Gastroesophageal sphincter (tissue), 4 donors: ENCODE results near the gene ZNF165. TPM values are rescaled to one million over a fixed set of nuclear protein-coding genes. Genes with fewer than 3 reads are reported as not detected.
A peak's percentile ranks its signal among the peaks of the same experiment; 100 is the strongest.
"Not testable (repeated sequence)": the region's sequence is repeated elsewhere in the genome, so short reads cannot be mapped to it uniquely, and the experiment has no call there.

Experiments used
- ATAC-seq: fragments of 150-250 bp; one replicate; pipeline ENCODE4 v1.9.1; 2016; ENCODE audit warnings: mild to moderate bottlenecking, moderate library complexity
- H3K27ac ChIP-seq, 4 donors: fragments of 200-600 bp; sonication (generic) in 3 of 4; 1 replicate in 3 of 4; 2 replicates in 1 of 4; pipeline ENCODE4 v1.5.1; 2016 to 2019
- H3K27me3 ChIP-seq: fragments of 200-600 bp; sonication (generic); one replicate; pipeline ENCODE4 v1.5.1; 2019
- H3K36me3 ChIP-seq, 2 donors: fragments of 200-600 bp; sonication (generic); one replicate each; pipeline ENCODE4 v1.5.1; 2019; ENCODE audit warnings: control low read depth in 1 of 2
- H3K4me1 ChIP-seq, 3 donors: fragments of 200-600 bp; sonication (generic); 1 replicate in 2 of 3; 2 replicates in 1 of 3; pipeline ENCODE4 v1.5.1; 2016 to 2019; ENCODE audit warnings: control low read depth in 2 of 3
- H3K4me3 ChIP-seq, 2 donors: fragments of 200-600 bp; sonication (generic); one replicate each; pipeline ENCODE4 v1.5.1; 2019; ENCODE audit warnings: mild to moderate bottlenecking in 1 of 2, moderate library complexity in 1 of 2
- H3K9me3 ChIP-seq, 3 donors: fragments of 200-600 bp; sonication (generic); one replicate each; pipeline ENCODE4 v1.5.1; 2017 to 2019; ENCODE audit warnings: control low read depth in 2 of 3
- CTCF ChIP-seq, 4 experiments: fragments of 200-600 bp in 2 of 4; fragments of 450-650 bp in 2 of 4; sonication (generic) in 1 of 4; IDR thresholded peaks; one replicate each; pipeline ENCODE4 v1.5.1; 2017 to 2019; ENCODE audit warnings: antibody characterized with exemption in 4 of 4, mild to moderate bottlenecking in 2 of 4, moderate library complexity in 2 of 4
- EP300 ChIP-seq: sonication (generic); formaldehyde crosslinking; IDR thresholded peaks from one replicate; pipeline ENCODE4 v1.6.1; 2017; ENCODE audit warnings: antibody characterized with exemption, mild to moderate bottlenecking
- POLR2A ChIP-seq, 2 donors: fragments of 450-650 bp; IDR thresholded peaks; one replicate each; pipeline ENCODE4 v1.6.1; 2017; ENCODE audit warnings: antibody characterized with exemption in 2 of 2, mild to moderate bottlenecking in 2 of 2, moderate library complexity in 1 of 2
- POLR2AphosphoS5 ChIP-seq: sonication (generic); formaldehyde crosslinking; IDR thresholded peaks from one replicate; pipeline ENCODE4 v1.6.1; 2017; ENCODE audit warnings: antibody characterized with exemption
- WGBS, 2 donors: methylation state at CpG; one replicate each; pipeline ENCODE4 v1.1.5; 2018; ENCODE audit warnings: low coverage in 1 of 2; 5-methylcytosine and 5-hydroxymethylcytosine counted together
- total RNA-seq, 4 donors: library from RNA; depleted of rRNA; stranded (reverse); fragments of >200 nt; gene quantifications; one replicate each; pipeline ENCODE4 v1.1.0, GENCODE V29; 2016

Gene ZNF165
- 1 to 10 TPM in 1 of 4 donors, under 1 TPM in 3; 0.77 to 1.6 (median 0.80) TPM for total RNA-seq

GRCh38 chr6:28080381-28080630, at the start of gene ZNF165:
ZNF165 (plus strand) TSS chr6:28080568; CDS start chr6:28085481, 4,913 bp downstream.
- H3K36me3 ChIP-seq, H3K9me3 ChIP-seq, H3K27me3 ChIP-seq, ATAC-seq: not testable (repeated sequence)
- Histone ChIP-seq H3K4me3 (peak within 1 kb of the TSS; percentile 71 to 92), H3K27ac (peak within 1 kb of the TSS; percentile 84 to 91 (median 87)), H3K4me1 (peaks cover 0 to 13% (median 3%) of the 10 kb centered on the region in 3 donors)
- WGBS, 2 donors: 2 to 3% methylated on average over 13 to 14 of the region's 15 CpGs

GRCh38 chr6:28053584-28053983, 26.8 kb upstream of the ZNF165 start:
- 75 to 89% methylated on average over 2 to 4 of the region's 4 CpGs for WGBS, 2 donors
- Histone ChIP-seq H3K4me3 (no peak overlapping the region), H3K27ac (no peak overlapping the region), H3K27me3 (peaks cover 27% of the 10 kb centered on the region), H3K4me1 (no peaks in the 10 kb centered on the region), H3K9me3 (no peaks in the 10 kb centered on the region), H3K36me3 (no peaks in the 10 kb centered on the region)
- ATAC-seq: no peak
- TF ChIP-seq EP300: no peak
- TF ChIP-seq POLR2AphosphoS5: no peak
- TF ChIP-seq POLR2A (IDR thresholded peaks at IDR 0.05): no peak
- TF ChIP-seq CTCF (IDR thresholded peaks at IDR 0.05): no peak

- TF ChIP-seq POLR2A (IDR thresholded peaks at IDR 0.05) (no peak), CTCF (IDR thresholded peaks at IDR 0.05) (no peak), POLR2AphosphoS5 (no peak)
- H3K36me3 ChIP-seq: no peaks in the 10 kb centered on the region
- peaks cover 31% of the 10 kb centered on the region for H3K27me3 ChIP-seq
- no peaks in the 10 kb centered on the region for H3K9me3 ChIP-seq
- 0 to 25% methylated on average over 1 to 2 of the region's 2 CpGs for WGBS, 2 donors
- no peak overlapping the region for H3K4me3 ChIP-seq
- no peak for ATAC-seq
- no peaks in the 10 kb centered on the region for H3K4me1 ChIP-seq
- no peak overlapping the region for H3K27ac ChIP-seq
These were observed 20.0 kb upstream of the ZNF165 start for GRCh38 chr6:28060405-28060804.

GRCh38 chr6:28064272-28064671, 16.1 kb upstream of the ZNF165 start:
- Histone ChIP-seq H3K27ac (no peak overlapping the region), H3K9me3 (no peaks in the 10 kb centered on the region), H3K36me3 (no peaks in the 10 kb centered on the region), H3K4me1 (no peaks in the 10 kb centered on the region), H3K4me3 (no peak overlapping the region), H3K27me3 (peaks cover 57% of the 10 kb centered on the region)
- TF ChIP-seq CTCF (IDR thresholded peaks at IDR 0.05) (no peak), EP300 (no peak), POLR2AphosphoS5 (no peak), POLR2A (IDR thresholded peaks at IDR 0.05) (no peak)
- ATAC-seq: no peak
- WGBS, 2 donors: 58 to 67% methylated on average over 3 of the region's 3 CpGs

GRCh38 chr6:28068067-28068466, 12.3 kb upstream of the ZNF165 start:
- no peaks in the 10 kb centered on the region for H3K36me3 ChIP-seq
- H3K4me1 ChIP-seq: no peaks in the 10 kb centered on the region
- no peaks in the 10 kb centered on the region for H3K9me3 ChIP-seq
- no peak overlapping the region for H3K4me3 ChIP-seq
- TF ChIP-seq CTCF (IDR thresholded peaks at IDR 0.05): no peak
- TF ChIP-seq POLR2AphosphoS5: no peak
- no peak for ATAC-seq
- peaks cover 61% of the 10 kb centered on the region for H3K27me3 ChIP-seq
- H3K27ac ChIP-seq: no peak overlapping the region

GRCh38 chr6:28070968-28071367, 9.4 kb upstream of the ZNF165 start:
- H3K27ac ChIP-seq, H3K36me3 ChIP-seq, H3K4me1 ChIP-seq, ATAC-seq, H3K9me3 ChIP-seq, H3K4me3 ChIP-seq: not testable (repeated sequence)
- WGBS, 2 donors: 78 to 83% methylated on average over 4 of the region's 4 CpGs
- peaks cover 46% of the 10 kb centered on the region for H3K27me3 ChIP-seq
